Epithelial cell of prostate (primary cell): ENCODE results near the gene SHISAL2B.
"Not testable (repeated sequence)": the region's sequence is repeated elsewhere in the genome, so short reads cannot be mapped to it uniquely, and the experiment has no call there.

ENCODE experiments used
- DNase-seq: peaks from one replicate; pipeline ENCODE4 v3.0.0-alpha.2; 2011; ENCODE audit warnings: low read depth, low spot score
- H3K27ac ChIP-seq: fragments of 450-650 bp; 2 replicates; pipeline ENCODE4 v1.5.1; 2017; ENCODE audit warnings: mild to moderate bottlenecking

The SHISAL2B gene

GRCh38 chr5:64693636-64694035 lies 3.3 kb downstream of the SHISAL2B start:
- peak; percentile 6 for DNase-seq
- H3K27ac ChIP-seq, result no peak overlapping the region

DNA sequence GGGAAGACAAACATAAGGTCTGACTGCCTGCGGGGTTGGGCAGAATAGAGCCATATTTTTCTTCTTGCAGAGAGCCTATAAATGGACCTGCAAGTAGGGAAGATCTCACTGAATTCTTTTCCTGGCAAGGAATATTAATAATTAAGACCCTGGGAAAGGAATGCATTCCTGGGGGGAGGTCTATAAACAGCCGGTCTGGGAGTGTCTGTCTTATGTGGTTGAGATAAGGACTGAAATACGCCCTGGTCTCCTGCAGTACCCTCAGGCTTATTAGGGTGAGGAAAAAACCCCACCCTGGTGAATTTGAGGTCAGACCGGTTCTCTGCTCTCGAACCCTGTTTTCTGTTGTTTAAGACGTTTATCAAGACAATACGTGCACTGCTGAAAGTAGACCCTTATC lies 6.1 kb downstream of the SHISAL2B start:
- not testable (repeated sequence) for DNase-seq, H3K27ac ChIP-seq

DNA sequence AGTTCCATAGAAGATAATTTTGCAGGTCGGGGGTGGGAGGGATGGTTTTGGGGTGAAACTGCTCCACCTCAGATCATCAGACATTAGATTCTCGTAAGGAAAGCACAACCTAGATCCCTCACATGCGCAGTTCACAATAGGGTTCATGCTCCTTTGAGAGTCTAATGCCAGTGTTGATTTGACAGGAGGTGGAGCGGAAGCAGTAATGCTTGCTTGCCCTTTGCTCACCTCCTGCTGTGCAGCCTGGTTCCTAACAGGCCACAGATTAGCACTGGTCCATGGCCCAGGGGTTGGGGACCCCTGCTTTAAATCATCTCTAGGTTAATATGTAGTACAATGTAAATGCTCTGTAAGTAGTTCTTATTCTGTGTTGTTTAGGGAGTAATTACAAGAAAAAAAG lies 10.5 kb downstream of the SHISAL2B start:
- H3K27ac ChIP-seq, result no peak overlapping the region
- DNase-seq, result no peak

- DNase-seq, H3K27ac ChIP-seq: not testable (repeated sequence)
Measured at GRCh38 chr5:64706074-64706473, 15.8 kb downstream of the SHISAL2B start.

- no peak for DNase-seq
- H3K27ac ChIP-seq, result no peak overlapping the region
Measured at GRCh38 chr5:64707191-64707590, 16.9 kb downstream of the SHISAL2B start.

GRCh38 chr5:64714495-64714894 lies 24.2 kb downstream of the SHISAL2B start:
- DNase-seq, result not testable (repeated sequence)
- peak overlapping the region; percentile 73 for H3K27ac ChIP-seq

GRCh38 chr5:64722588-64722987 lies 32.3 kb downstream of the SHISAL2B start:
- no peak overlapping the region for H3K27ac ChIP-seq
- DNase-seq, result no peak

DNA sequence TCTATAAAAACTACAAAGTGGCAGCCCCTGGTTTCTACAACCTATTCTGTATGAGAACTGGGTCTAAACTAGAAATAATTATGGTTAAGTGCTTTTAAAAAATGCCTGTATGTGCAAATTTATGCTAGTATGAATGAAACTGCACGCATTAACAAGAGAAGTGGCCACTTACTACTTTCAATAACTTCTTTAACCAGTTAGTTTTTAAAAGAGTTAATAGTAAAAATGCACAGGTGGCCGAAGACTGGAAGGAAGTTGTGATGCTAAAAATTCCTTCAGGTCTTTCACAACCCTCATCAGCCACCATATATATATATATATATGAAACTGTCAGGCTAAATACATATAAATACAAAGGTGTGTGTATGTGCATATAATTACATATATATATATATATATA lies 36.8 kb downstream of the SHISAL2B start:
- DNase-seq, result no peak
- H3K27ac ChIP-seq, result no peak overlapping the region

DNA sequence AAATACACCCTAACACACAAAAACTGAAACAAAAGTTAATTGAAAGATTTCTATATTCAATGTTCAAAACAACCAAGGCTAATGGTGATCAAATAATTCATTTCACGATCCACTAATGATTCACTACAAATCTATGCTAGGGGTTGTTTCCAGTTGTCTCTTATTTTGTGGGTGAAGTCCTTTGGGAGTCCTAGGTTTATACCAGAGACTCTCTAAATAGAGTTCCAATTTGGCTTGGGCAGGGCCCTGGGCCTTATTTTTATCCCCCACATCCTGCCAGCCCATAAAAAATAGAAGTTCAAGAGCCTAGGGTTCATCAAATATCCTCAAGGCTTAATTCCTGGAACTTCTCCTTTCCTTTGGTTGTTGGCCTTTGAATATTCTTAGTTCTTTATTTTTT lies 52.1 kb downstream of the SHISAL2B start:
- no peak for DNase-seq
- no peak overlapping the region for H3K27ac ChIP-seq

- DNase-seq, result no peak
Measured at GRCh38 chr5:64742821-64743220, 52.5 kb downstream of the SHISAL2B start.

GRCh38 chr5:64744914-64745313 lies 54.6 kb downstream of the SHISAL2B start:
- H3K27ac ChIP-seq, result no peak overlapping the region

More at GRCh38 chr5:64742821-64743220, 52.5 kb downstream of the SHISAL2B start:
- no peak overlapping the region for H3K27ac ChIP-seq

DNA sequence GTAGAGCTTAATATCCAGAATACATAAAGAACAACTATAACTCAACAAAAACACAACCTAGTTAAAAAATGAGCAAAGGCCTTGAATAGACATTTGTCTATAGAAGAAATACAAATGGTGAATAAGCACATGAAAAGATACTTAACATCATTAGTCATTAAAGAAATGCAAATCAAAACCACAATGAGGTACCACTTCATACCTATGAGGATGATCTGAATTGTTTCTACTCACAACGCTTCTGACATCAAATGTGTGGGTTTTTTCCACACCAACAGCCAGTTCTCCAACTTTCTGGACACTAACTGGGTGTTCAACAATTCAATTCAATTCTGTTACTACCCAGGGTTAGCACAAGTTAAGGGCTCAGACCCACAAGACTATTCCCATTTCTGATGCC lies 56.1 kb downstream of the SHISAL2B start:
- no peak for DNase-seq
- H3K27ac ChIP-seq, result no peak overlapping the region

More at GRCh38 chr5:64744914-64745313, 54.6 kb downstream of the SHISAL2B start:
- DNase-seq, result no peak

GRCh38 chr5:64749385-64749784 lies 59.1 kb downstream of the SHISAL2B start:
- H3K27ac ChIP-seq, result no peak overlapping the region
- no peak for DNase-seq

DNA sequence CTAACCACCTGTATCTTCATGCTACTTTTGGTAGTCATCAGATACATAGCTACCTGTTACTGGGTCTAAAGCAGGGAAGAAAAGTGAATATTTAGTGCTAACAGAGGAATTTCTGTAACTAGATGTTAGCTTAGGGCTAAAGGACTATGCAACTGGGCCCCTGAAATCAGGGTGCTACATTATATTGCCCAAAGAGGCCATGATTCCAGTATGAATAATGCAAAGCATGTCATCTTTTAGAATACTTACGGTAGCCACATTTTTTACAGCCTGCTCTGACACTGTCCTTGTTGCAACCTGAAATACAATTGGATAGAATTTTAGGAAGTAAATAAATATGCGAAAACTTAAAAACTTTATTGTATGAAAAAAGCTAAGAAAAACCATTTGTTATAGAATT lies 63.8 kb downstream of the SHISAL2B start:
- no peak for DNase-seq
- H3K27ac ChIP-seq, result no peak overlapping the region

DNA sequence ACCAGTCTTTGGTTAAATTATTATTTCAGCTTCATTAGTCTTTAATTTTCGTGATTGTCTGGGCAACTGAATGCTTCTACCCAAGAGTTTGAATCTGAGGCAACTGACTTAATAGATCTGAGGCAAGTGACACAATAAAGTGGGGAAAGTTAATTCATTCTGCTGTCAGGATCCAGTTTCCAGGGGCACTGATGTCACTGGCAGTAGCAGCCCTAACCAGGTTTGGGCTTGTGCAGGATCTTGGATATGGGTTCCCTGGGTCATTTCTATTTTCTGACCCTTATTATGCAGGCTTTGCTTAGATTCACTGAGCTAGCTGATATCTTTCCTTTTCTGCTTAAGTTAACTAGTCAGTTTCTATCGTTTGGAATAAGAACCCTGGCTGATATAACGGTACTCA lies 68.6 kb downstream of the SHISAL2B start:
- no peak for DNase-seq
- H3K27ac ChIP-seq, result no peak overlapping the region

DNA sequence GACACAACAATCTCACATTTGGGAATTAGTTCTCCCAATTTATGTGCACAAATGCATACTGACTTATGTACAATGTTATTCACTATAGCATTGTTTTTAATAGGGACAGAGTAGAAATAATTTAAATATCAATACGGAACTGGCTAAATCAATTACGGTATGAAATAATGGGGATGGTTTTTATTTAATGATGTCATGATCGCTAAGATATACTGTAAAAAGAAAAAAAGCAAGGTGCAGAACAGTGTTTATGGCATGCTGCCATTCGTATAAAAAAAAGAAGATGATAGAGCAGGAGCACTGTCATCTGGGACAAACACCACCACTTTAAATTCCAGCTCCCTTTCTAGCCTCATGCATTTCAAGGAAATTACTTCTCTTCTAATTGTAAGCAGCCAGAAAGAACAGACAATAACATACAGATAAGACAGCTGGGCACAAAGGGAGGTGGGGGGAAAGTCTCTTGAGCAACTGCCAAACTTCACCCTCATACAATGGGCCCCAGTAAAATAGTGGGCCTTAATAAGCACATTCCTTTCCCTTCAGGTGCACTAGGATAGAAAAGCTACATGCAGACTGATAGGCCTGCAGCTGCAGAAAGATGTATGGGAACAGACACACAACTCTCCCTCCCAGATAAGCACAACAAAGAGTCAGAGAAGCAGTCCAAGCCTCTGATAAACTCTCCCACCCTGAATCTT lies 69.8 kb downstream of the SHISAL2B start:
- DNase-seq, result no peak
- no peak overlapping the region for H3K27ac ChIP-seq

- no peak for DNase-seq
- H3K27ac ChIP-seq, result peak overlapping the region; percentile 97
Measured at GRCh38 chr5:64763948-64764503, 73.7 kb downstream of the SHISAL2B start.

DNA sequence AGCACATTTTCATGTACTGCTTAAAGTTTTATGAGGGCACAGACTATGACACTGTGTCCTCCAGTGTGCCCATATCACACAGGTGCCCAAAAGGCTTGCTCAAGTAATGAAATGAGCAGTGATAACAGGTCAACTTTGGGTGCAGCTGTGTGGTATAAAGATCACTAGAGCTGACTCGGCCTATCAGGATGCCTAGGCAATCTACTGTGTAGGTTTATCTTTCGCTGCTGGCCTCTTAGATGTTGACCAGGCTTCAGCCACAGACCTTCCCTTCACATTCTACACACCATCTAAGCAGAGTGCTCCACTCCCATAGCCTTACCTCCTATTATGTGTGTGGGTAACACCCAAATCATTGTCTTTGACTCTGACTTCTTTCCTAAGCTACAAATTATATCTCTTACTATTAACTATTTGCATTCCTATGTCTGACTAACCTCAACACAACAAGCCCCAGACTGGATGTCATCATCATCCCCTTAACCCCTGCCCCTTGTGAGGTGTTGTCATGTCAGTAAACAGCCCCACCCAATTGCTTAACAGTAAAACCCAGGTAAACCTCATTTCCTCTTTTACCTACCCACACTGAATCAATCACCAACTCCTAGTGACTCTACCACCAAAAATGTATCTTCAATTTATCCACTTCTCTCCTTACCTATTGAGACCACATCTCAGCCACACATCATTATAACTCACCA lies 75.7 kb downstream of the SHISAL2B start:
- DNase-seq, result peak; percentile 97
- H3K27ac ChIP-seq, result peak overlapping the region; percentile 97

GRCh38 chr5:64766941-64767340 lies 76.6 kb downstream of the SHISAL2B start:
- peak overlapping the region; percentile 97 for H3K27ac ChIP-seq
- DNase-seq, result no peak
